GM12878 (cell line): ENCODE measurements around the gene ATXN7L1.

Source experiments
- CEBPZ ChIP-seq: fragments of 150-350 bp; IDR thresholded peaks from 2 replicates; pipeline ENCODE4 v1.6.1; 2016; ENCODE audit warnings: low read depth, low read length
- CTCF ChIP-seq, 3 experiments: IDR thresholded peaks in 2 of 3; conservative IDR thresholded peaks in 1 of 3; 2 replicates each; pipeline ENCODE4 v1.5.1; 2011; ENCODE audit warnings: low read depth in 3 of 3, low read length in 3 of 3, mild to moderate bottlenecking in 3 of 3, control low read depth in 2 of 3, moderate library complexity in 2 of 3, inconsistent platforms in 1 of 3, mixed read lengths in 1 of 3; ENCODE audit not compliant: control insufficient read depth in 2 of 3, insufficient read depth in 1 of 3; ENCODE audit errors: extremely low read depth in 1 of 3
- HDGF ChIP-seq: fragments of 450-650 bp; IDR thresholded peaks from 2 replicates; pipeline ENCODE4 v1.6.1; 2016; ENCODE audit warnings: antibody characterized with exemption
- SKIL ChIP-seq: fragments of 450-650 bp; IDR thresholded peaks from 2 replicates; pipeline ENCODE4 v1.6.1; 2017; ENCODE audit warnings: mild to moderate bottlenecking, low read depth, inconsistent platforms; ENCODE audit not compliant: poor library complexity, severe bottlenecking
- TF ChIP-seq, protein P1 (sequence below): IDR thresholded peaks from 2 replicates; pipeline ENCODE4 v1.6.1; 2011; ENCODE audit warnings: mild to moderate bottlenecking, low read depth, low read length, moderate library complexity; ENCODE audit not compliant: insufficient replicate concordance

- TF ChIP-seq CTCF (IDR thresholded peaks at IDR 0.05 in 2 of 3, conservative IDR thresholded peaks at IDR 0.05 in 1 of 3; ENCODE audit: control insufficient read depth in 2 of 3, extremely low read depth in 1 of 3, insufficient read depth in 1 of 3, low read depth in 3 of 3, low read length in 3 of 3) (no peak), CEBPZ (no peak), HDGF (no peak), SKIL (no peak)
- TF ChIP-seq, protein P1, sequence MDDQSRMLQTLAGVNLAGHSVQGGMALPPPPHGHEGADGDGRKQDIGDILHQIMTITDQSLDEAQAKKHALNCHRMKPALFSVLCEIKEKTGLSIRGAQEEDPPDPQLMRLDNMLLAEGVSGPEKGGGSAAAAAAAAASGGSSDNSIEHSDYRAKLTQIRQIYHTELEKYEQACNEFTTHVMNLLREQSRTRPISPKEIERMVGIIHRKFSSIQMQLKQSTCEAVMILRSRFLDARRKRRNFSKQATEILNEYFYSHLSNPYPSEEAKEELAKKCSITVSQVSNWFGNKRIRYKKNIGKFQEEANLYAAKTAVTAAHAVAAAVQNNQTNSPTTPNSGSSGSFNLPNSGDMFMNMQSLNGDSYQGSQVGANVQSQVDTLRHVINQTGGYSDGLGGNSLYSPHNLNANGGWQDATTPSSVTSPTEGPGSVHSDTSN: no peak
Measured at GRCh38 chr7:105861224-105861623, 15.2 kb downstream of the ATXN7L1 start.
